Measurements from ENCODE around the gene SP1.
"Not testable (repeated sequence)": the region's sequence is repeated elsewhere in the genome, so short reads cannot be mapped to it uniquely, and the experiment has no call there.

Gene SP1

GRCh38 chr12:53365245-53365904 lies 14.6 kb upstream of the SP1 start:
- no peak for DNase-seq (ENCODE audit: low spot score)
- no peak for TF ChIP-seq CTCF (IDR thresholded peaks at IDR 0.05; ENCODE audit: extremely low read depth, missing control alignments)

- DNase-seq (ENCODE audit: low spot score), result not testable (repeated sequence)
Measured at GRCh38 chr12:53373554-53374133, 6.3 kb upstream of the SP1 start.

- DNase-seq (ENCODE audit: low spot score), result not testable (repeated sequence)
Measured at GRCh38 chr12:53374277-53374676, 5.7 kb upstream of the SP1 start.

GRCh38 chr12:53376747-53377146 lies 3.2 kb upstream of the SP1 start:
- no peak for DNase-seq (ENCODE audit: low spot score)
- no peak for TF ChIP-seq CTCF (IDR thresholded peaks at IDR 0.05; ENCODE audit: extremely low read depth, missing control alignments)

GRCh38 chr12:53378222-53378621 lies 1.8 kb upstream of the SP1 start:
- no peak for DNase-seq (ENCODE audit: low spot score)
- no peak for TF ChIP-seq CTCF (IDR thresholded peaks at IDR 0.05; ENCODE audit: extremely low read depth, missing control alignments)

GRCh38 chr12:53378724-53379388 lies 1.1 kb upstream of the SP1 start:
- no peak for TF ChIP-seq CTCF (IDR thresholded peaks at IDR 0.05; ENCODE audit: extremely low read depth, missing control alignments)
- no peak for DNase-seq (ENCODE audit: low spot score)

GRCh38 chr12:53379389-53380103 lies 430 bp upstream of the SP1 start:
- no peak for TF ChIP-seq CTCF (IDR thresholded peaks at IDR 0.05; ENCODE audit: extremely low read depth, missing control alignments)
- DNase-seq (ENCODE audit: low spot score), result peak; percentile 91

Data from GM20000 (cell line).